ENCODE results near the gene MRPL28.
A peak's percentile ranks its signal among the peaks of the same experiment; 100 is the strongest.
"Not testable (repeated sequence)": the region's sequence is repeated elsewhere in the genome, so short reads cannot be mapped to it uniquely, and the experiment has no call there.

MRPL28 gene

DNA sequence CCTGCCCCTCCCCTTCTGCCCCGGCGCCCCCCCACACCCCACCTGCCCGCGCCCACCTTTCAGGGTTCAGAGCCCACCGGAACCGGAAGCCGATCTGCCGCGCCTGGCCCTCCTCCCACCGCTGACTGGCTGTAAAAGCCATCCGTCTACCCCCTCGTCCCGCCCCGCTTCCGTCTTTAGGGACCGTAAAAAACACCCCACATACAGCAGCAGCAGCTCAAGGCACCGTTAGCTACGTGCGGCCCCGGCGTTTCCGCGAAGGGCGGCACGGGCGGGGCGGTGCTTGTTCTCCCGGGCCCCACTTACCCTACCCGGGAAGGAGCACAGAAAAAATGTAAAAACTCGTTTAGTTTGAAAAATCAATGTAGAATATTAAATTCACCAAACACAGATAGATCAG lies at the start of gene MRPL28:
TSS of gene MRPL28 (minus strand) at position 96 of the 400 bp plus-strand sequence. CDS start 320 bp downstream, outside the sequence.
- peaks cover 82% of the 10 kb centered on the region for H3K36me3 Mint-ChIP-seq (ENCODE audit: low read depth)
- H3K9me3 Mint-ChIP-seq, result no peaks in the 10 kb centered on the region
- peaks cover 35% of the 10 kb centered on the region for H3K4me1 Mint-ChIP-seq (ENCODE audit: low read depth)
- peak within 1 kb of the TSS; percentile 83 for H3K27ac Mint-ChIP-seq
- intact Hi-C loops (cut with micrococcal nuclease), result no loop called here
- H3K4me3 Mint-ChIP-seq, result peak within 1 kb of the TSS; percentile 84
- H3K27me3 Mint-ChIP-seq, result no peaks in the 10 kb centered on the region

DNA sequence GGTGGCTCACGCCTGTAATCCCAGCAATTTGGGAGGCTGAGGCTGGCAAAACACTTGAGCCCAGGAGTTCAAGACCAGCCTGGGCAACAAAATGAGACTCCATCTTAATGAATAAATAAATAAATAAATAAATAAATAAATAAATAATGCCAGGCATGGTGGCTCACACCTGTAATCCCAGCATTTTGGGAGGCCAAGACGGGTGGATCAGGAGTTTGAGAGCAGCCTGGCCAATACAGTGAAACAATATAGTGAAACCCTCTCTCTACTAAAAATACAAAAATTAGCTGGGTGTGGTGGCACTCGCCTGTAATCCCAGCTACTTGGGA lies 44.8 kb upstream of the MRPL28 start:
- H3K9me3 Mint-ChIP-seq; intact Hi-C loops (cut with micrococcal nuclease): not testable (repeated sequence)
- H3K36me3 Mint-ChIP-seq (ENCODE audit: low read depth), result peaks cover 20% of the 10 kb centered on the region

DNA sequence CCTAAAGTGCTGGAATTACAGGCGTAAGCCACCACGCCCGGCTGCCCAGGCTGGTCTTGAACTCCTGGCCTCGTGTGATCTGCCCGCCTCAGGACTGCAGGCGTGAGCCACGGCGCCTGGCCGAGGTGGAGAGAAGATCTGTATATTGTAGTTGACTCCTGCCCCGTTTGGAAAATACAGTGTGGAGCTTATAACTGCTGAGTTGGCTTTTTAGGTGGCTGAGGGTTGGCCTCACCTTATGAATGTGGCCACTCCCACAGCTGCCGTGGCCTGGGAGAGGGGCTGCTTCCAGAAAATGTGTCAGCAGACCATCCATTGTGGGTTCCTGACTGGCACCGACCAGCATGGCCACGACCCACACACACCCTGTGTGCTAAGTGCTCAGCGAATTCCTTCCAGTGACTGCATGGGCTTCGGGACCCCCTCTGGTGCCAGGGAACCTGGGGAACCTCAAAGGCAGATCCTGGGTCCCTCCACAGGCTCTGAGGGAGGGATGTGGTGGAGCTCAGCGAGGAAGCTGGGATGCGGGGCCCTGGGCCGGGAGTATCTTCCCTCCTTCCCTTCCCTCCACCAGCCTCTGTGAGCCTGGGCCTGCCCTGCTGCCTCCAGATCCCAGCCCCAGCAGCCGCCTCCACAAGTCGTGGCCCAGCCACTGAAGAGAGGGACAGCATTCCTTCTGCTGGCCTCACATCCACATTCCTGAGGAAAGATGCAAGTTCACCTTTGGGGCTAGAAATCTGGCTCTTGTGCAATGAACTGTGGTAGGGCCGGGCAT lies 44.2 kb upstream of the MRPL28 start:
- no peak overlapping the region for H3K4me3 Mint-ChIP-seq
- H3K36me3 Mint-ChIP-seq (ENCODE audit: low read depth), result peaks cover 25% of the 10 kb centered on the region
- H3K27ac Mint-ChIP-seq, result no peak overlapping the region
- H3K9me3 Mint-ChIP-seq, result no peaks in the 10 kb centered on the region
- intact Hi-C loops (cut with micrococcal nuclease), result no loop called here
- H3K27me3 Mint-ChIP-seq, result no peaks in the 10 kb centered on the region
- no peaks in the 10 kb centered on the region for H3K4me1 Mint-ChIP-seq (ENCODE audit: low read depth)

More for the DNA sequence above, 44.8 kb upstream of the MRPL28 start:
- not testable (repeated sequence) for H3K4me3 Mint-ChIP-seq; H3K27me3 Mint-ChIP-seq; H3K27ac Mint-ChIP-seq; H3K4me1 Mint-ChIP-seq (ENCODE audit: low read depth)

DNA sequence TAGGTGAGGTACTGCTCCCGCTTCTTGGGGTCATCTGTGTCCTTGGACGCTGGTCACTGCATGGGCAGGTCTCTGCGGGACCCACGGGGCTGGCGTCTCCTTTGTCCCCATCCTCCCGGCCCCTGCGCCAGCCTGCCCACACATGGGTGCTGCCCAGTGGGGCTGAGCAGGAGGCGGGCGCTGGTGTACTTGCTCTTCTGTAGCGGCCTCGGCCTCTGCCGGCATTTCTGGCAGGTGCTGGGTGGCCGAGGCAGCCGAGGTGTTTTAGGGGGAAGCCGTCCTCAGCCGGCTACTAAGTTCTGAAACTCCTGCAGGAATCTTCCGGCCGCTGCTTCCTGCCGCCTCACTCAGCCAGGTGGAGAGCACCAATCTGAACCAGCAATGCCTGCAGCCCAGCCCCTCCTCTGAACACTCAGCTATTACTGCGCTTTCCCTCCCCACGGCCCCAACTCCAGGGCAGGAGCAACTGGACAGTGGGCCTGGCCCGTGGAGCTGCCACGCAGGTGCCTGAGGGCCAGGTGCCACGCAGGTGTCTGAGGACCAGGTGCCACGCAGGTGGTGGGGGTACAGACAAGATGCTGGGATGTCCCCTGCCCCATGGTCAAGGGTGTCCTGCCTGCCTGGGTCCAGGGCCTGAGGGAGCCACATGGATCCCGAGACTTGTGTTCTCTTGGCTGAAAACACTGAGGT lies 41.4 kb upstream of the MRPL28 start:
- peaks cover 25% of the 10 kb centered on the region for H3K36me3 Mint-ChIP-seq (ENCODE audit: low read depth)
- no peak overlapping the region for H3K4me3 Mint-ChIP-seq
- no peaks in the 10 kb centered on the region for H3K27me3 Mint-ChIP-seq
- H3K9me3 Mint-ChIP-seq, result no peaks in the 10 kb centered on the region
- no peak overlapping the region for H3K27ac Mint-ChIP-seq
- intact Hi-C loops (cut with micrococcal nuclease), result no loop called here
- H3K4me1 Mint-ChIP-seq (ENCODE audit: low read depth), result no peaks in the 10 kb centered on the region

DNA sequence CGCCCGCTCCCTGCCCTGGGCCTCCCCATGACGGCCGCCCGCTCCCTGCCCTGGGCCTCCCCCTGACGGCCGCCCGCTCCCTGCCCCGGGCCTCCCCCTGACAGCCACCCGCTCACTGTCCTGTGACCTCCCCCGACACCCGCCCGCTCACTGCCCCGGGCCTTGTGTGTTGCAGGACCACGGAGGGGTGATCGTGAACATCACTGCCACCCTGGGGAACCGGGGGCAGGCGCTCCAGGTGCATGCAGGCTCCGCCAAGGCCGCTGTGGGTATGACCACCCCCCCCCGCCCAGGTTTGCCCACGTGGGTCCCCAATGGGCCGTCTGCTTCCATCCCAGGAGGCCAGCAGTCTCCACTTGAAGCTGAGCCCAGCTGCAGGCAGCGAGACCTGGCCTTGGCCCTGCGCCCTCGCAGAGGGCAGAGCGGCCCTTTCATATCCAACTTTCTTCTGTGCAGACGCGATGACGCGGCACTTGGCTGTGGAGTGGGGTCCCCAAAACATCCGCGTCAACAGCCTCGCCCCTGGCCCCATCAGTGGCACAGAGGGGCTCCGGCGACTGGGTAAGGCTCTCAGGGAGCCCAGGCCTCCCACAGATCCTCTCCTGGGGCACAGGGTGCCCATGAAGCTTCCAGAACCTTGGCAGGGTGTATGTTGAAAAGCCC lies 40.3 kb upstream of the MRPL28 start:
- no peaks in the 10 kb centered on the region for H3K27me3 Mint-ChIP-seq
- no peaks in the 10 kb centered on the region for H3K4me1 Mint-ChIP-seq (ENCODE audit: low read depth)
- intact Hi-C loops (cut with micrococcal nuclease), result no loop called here
- H3K36me3 Mint-ChIP-seq (ENCODE audit: low read depth), result peaks cover 25% of the 10 kb centered on the region
- no peak overlapping the region for H3K4me3 Mint-ChIP-seq
- H3K9me3 Mint-ChIP-seq, result no peaks in the 10 kb centered on the region
- H3K27ac Mint-ChIP-seq, result no peak overlapping the region

DNA sequence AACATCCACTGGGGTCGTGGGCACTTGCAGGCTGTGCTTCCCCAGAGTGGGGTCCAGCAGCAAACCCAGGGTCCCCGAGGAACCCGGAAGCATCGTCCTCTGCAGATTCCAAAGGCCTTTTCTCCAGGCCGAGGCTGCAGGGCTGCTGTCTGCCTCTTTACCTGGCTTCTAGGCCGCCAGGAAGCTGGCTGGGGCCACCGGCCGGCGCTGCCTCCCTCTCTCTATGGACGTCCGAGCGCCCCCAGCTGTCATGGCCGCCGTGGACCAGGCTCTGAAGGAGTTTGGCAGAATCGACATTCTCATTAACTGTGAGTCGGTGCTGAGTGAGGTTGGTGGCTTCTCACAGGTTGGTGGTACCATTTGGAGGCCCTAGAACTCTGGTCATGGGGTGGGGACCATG lies 36.9 kb upstream of the MRPL28 start:
- H3K27ac Mint-ChIP-seq, result no peak overlapping the region
- intact Hi-C loops (cut with micrococcal nuclease), result no loop called here
- H3K9me3 Mint-ChIP-seq, result no peaks in the 10 kb centered on the region
- H3K27me3 Mint-ChIP-seq, result no peaks in the 10 kb centered on the region
- peaks cover 25% of the 10 kb centered on the region for H3K36me3 Mint-ChIP-seq (ENCODE audit: low read depth)
- H3K4me1 Mint-ChIP-seq (ENCODE audit: low read depth), result no peaks in the 10 kb centered on the region
- H3K4me3 Mint-ChIP-seq, result no peak overlapping the region

DNA sequence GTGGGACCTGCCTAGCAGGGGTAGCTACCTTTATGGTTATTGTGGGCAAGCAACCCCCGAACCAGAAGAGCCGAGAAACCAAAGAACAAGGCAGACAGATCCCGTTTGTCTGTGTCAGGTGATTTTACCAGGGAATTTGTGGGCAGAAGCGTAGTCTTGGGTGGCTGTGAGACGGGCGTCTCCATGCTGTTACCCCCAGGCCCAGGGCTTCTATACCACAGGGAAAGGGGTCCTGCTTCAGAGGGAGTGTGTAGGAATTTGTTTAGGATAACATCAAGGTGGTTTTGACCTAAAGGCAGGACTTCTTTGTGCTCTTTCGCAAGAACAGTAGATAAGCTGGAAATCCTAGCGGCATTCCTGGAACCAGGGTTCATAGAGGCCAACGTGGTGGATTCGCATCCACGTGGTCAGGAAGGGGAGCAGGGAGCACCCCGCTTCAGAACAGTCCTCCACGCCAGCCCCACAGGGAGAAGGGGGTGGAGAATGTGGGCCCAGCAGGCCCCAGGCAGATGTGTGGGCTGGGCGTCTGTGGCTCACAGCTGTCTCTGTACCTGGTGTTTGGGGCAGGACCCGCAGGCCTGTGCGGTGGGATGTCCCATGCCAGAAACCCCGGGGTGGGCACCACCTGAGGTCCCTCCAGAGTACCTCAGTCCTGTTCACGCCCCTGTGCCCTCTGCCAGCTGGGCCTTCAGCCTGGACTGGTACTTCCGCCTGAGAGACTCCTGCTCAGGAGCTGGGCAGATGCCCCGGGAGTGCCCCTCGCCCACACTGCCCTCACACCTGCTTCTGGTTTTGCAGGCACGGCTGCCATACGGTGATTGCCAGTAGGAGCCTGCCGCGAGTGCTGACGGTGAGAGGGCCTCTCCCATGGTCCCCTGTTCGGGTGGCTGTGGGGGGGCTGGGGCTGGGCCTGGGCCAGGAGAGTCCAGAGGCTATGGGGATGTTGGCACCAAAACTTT lies 35.5 kb upstream of the MRPL28 start:
- H3K27ac Mint-ChIP-seq, result no peak overlapping the region
- no peak overlapping the region for H3K4me3 Mint-ChIP-seq
- no peaks in the 10 kb centered on the region for H3K27me3 Mint-ChIP-seq
- intact Hi-C loops (cut with micrococcal nuclease), result no loop called here
- no peaks in the 10 kb centered on the region for H3K9me3 Mint-ChIP-seq
- H3K4me1 Mint-ChIP-seq (ENCODE audit: low read depth), result no peaks in the 10 kb centered on the region
- peaks cover 19% of the 10 kb centered on the region for H3K36me3 Mint-ChIP-seq (ENCODE audit: low read depth)

DNA sequence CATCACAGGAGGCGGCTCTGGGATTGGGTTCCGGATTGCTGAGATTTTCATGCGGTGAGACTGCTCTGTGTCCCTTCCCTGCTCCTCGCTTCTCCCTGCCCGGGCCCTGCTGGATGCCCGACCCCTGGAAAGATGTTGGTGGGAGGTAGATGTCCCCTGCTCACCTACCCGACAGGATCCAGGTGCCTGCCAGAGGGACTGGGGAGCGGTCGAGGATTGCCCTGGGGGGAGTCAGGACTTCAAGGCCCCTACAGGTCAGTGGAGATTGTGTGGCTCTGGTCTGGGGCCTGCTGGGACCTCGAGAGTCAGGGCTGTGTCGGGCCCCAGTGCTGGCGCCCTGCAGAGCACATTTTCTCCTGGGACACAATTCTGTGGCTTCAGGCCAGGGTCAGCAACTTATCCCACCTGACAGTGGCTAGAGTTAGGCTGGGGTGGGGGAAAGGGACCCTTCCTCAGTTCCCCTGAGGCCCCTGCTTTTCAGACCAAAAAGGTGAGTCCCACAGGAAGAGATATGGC lies 34.7 kb upstream of the MRPL28 start:
- peaks cover 7% of the 10 kb centered on the region for H3K4me1 Mint-ChIP-seq (ENCODE audit: low read depth)
- H3K9me3 Mint-ChIP-seq, result no peaks in the 10 kb centered on the region
- no peak overlapping the region for H3K4me3 Mint-ChIP-seq
- H3K27me3 Mint-ChIP-seq, result no peaks in the 10 kb centered on the region
- H3K27ac Mint-ChIP-seq, result no peak overlapping the region
- peaks cover 19% of the 10 kb centered on the region for H3K36me3 Mint-ChIP-seq (ENCODE audit: low read depth)
- intact Hi-C loops (cut with micrococcal nuclease), result no loop called here

DNA sequence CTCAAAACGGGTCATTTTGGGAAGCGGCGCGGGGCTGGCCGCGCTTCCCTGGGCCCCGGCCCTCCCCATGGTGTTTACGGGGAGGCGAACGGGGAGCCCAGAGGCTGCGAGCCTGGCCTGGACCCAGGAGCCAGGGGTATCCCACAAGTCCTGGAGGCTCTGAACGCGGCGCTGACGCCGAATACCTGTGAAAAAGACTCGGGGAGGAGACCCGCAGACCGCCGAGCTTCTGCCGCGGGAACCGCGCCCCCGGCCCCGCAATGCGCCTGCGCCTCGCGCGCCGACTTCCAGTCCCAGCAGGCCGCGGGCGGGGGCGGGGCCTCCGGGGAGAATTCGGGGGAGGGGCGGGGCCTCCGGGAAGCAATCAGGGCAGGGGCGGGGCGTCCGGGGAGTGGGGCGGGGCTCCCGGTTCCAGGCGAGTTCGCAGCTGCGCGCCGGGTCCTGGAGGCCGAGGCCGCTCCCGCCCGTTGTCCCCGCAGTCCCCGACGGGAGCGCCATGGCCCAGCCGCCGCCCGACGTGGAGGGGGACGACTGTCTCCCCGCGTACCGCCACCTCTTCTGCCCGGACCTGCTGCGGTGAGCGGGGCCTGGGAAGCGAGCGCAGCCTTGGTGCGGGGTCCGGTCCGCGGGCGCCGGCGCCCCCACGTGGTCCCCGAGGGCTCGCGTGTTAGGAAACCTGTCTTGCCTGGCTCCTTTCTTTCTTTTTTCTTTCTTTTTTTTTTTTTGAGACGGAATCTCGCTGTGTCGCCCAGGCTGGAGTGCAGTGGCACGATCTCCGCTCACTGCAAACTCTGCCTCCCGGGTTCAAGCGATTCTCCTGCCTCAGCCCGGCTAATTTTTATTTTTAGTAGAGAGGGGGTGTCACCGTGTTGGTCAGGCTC lies 31.4 kb upstream of the MRPL28 start, which contains the start of gene DECR2:
TSS of gene DECR2 (plus strand) at position 418 of the 881 bp plus-strand sequence. CDS start at position 497, 79 bp downstream.
- Mint-ChIP-seq H3K27me3 (no peaks in the 10 kb centered on the region), H3K9me3 (no peaks in the 10 kb centered on the region), H3K27ac (peak within 1 kb of the TSS; percentile 98), H3K4me3 (peak within 1 kb of the TSS; percentile 93), H3K36me3 (ENCODE audit: low read depth) (peaks cover 30% of the 10 kb centered on the region), H3K4me1 (ENCODE audit: low read depth) (peaks cover 32% of the 10 kb centered on the region)
- intact Hi-C loops (cut with micrococcal nuclease), result no loop called here

DNA sequence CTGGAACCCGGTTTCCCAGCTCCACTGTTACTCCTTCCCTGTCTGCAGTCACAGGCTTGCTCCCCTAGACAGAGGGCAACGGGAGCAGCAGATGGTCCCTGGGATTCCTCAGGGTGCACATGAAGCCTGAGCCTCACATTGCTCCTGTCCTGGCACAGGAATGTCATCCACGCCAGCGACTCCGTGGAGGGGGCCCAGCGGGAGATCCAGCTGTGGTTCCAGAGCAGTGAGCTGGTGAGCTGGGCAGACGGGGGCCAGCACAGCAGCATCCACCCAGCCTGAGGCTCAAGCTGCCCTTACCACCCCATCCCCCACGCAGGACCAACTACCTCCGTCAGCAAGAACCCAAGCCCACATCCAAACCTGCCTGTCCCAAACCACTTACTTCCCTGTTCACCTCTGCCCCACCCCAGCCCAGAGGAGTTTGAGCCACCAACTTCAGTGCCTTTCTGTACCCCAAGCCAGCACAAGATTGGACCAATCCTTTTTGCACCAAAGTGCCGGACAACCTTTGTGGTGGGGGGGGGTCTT lies 29.8 kb upstream of the MRPL28 start:
- Mint-ChIP-seq H3K36me3 (ENCODE audit: low read depth) (peaks cover 30% of the 10 kb centered on the region), H3K27ac (peak overlapping the region; percentile 98)

DNA sequence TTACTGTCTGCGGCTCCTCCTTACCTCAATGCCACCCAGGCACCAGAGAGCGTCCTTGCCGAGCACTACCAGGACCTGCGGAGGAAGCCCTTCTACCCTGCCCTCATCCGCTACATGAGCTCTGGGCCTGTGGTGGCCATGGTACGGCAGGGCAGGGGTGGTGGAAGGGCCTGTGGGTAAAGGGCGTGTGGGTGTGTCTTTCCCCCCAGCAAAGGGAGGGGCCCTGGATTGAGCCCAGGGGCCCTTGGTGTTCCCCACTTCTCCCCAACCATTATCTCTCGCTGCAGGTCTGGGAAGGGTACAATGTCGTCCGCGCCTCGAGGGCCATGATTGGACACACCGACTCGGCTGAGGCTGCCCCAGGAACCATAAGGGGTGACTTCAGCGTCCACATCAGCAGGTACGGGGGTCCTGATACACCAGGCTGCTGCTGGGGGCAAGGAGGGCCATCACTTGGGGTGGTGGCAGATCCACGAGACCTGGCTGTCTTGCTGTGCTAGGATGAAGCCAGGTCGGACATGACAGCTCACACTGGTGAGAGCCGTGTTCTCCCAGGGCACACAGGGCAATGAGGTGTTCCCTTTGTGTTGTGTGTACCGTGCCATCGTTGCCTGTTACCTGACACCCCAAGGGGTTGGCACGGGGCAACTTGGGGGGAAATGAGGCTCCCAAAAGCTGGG lies 29.1 kb upstream of the MRPL28 start:
- Mint-ChIP-seq H3K27me3 (no peaks in the 10 kb centered on the region), H3K36me3 (ENCODE audit: low read depth) (peaks cover 30% of the 10 kb centered on the region), H3K4me1 (ENCODE audit: low read depth) (peaks cover 40% of the 10 kb centered on the region), H3K9me3 (no peaks in the 10 kb centered on the region), H3K27ac (peak overlapping the region; percentile 98), H3K4me3 (peak overlapping the region; percentile 93)
- intact Hi-C loops (cut with micrococcal nuclease), result no loop called here

More for the DNA sequence above, 29.8 kb upstream of the MRPL28 start:
- Mint-ChIP-seq H3K27me3 (no peaks in the 10 kb centered on the region), H3K4me1 (ENCODE audit: low read depth) (peaks cover 40% of the 10 kb centered on the region), H3K4me3 (peak overlapping the region; percentile 93), H3K9me3 (no peaks in the 10 kb centered on the region)
- intact Hi-C loops (cut with micrococcal nuclease), result no loop called here

All from dendritic cell treated with granulocyte-macrophage colony-stimulating factor and Interleukin-4, amounts not matched to agents 40 ng/mL and 50 ng/mL, for 4 days (primary cell).